Brain pericyte (primary cell): ENCODE results near the gene FARS2.
A peak's percentile ranks its signal among the peaks of the same experiment; 100 is the strongest.

Source experiments
- DNase-seq: peaks from one replicate; pipeline ENCODE4 v3.0.0-alpha.2; 2012; ENCODE audit warnings: low read depth, low spot score

FARS2 gene

DNA sequence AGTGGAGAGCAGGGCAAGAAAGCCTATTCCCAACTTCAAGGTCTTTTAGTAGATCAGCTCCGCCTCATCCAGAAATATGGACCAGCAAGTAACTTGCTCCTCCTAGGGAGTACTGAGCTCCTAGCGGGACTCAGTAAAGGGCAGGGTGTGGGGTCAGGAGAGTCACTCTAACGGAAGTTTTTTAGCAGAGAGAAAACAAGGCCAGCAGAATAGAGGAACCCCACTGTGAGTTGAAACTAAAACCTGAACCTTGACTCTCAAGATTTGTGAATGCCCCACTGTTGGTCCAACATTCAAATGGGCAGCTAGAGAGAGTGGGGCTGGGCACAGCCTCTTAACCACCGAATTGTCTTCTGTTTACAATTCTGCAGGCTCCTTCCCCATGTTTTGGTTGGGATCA lies 244.8 kb downstream of the FARS2 start:
- no peak for DNase-seq

DNA sequence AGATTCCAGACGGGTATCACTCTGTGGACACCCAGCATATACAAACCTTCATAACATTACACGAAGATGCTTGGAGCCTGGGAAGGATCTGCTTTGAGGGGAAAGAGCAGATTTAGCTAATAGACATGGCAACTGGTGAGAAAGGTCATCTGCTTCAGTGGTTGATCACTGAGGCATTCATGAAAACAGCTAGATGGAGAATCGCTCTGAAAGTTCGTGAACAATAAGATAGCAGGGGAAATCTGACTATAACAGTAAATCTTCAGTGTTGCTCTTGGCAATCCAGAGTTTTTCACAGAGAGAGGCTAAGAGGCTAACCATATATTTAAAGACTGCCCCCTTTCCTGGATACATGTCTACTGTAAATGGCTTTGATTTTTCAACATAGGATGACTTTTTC lies 245.3 kb downstream of the FARS2 start:
- no peak for DNase-seq

DNA sequence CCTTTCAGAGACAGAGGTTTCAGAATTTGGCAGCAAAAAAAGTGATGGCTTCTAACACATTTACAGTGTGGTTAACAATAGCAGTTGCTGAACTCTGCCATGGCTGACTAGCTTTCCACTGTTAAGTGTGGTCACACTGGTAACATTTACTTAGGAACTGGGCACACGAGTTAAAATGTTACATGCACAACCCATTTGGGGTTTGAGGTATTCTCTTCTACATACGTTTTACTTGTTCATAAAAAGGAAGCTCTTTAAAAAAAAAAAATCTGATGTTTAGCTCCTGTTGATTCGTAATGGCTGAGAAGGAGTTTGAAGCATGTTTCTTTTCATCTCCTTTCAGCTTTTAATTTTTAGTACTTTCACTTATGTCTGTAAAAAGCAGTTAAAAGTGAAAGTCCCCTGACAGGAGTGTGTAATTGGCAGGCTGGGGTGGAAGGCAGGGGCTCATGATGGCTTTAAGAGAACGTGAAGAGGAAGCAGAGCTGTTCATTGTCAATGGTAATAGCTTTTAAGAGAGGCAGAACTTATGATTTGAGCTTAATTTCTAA lies 245.9 kb downstream of the FARS2 start:
- DNase-seq: no peak

DNA sequence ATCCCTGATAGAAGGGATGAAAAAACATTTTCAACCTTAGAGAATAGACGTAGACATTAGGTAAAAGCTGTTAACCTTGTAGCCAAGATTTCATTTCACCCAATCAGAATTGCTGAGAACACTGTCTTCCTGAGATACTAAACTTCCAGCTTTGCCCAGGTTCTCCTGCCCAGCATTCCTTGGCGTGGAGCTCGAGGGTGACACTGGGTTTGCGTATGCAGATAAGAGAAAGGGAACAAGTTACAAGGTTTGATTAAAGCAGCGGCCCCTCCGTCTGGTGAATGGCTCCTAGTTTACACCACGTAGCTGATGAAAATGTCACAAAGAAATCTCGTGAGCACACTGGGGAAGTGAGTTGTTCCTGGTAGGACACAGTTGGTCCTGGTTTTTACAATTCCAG lies 247.8 kb downstream of the FARS2 start:
- DNase-seq: no peak

DNA sequence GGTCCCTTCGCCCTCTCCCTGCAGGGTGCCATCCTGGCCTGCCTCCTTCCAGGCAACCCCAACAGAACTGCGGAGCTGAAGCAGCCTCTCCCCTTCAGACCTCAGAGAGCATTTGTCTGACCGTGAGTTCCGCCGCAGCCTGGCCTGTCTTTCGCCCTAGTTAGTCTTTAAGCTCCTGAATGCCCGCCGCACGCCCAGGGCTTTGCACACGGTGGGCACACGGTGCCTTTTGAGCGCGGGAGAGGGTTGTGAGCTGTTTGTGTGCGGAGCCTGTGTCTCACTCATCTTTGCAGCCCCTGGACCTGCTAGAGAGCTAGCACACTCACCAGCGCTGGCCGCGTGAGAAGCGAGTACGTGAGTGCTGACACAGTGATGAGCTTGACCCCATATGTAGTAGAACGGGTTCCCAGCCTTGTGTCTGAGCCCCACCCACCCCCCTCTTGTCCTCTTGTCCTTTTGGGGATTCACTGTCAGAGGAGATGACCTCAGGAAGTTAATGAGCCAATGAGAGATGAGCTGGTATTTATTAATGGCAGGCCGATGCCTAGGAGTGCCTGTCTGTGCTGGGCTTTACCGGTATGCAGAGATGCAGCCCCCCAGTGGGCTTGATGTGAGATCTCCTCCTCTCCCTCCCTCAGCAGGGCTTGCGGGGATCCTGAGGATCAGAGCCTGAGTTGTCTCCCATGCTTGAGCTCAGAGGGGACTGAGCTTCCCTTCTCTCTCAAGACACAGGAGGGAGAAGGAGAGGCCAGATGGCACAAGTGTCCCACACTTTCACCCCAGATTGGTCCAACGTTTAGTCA lies 249.2 kb downstream of the FARS2 start:
- no peak for DNase-seq

DNA sequence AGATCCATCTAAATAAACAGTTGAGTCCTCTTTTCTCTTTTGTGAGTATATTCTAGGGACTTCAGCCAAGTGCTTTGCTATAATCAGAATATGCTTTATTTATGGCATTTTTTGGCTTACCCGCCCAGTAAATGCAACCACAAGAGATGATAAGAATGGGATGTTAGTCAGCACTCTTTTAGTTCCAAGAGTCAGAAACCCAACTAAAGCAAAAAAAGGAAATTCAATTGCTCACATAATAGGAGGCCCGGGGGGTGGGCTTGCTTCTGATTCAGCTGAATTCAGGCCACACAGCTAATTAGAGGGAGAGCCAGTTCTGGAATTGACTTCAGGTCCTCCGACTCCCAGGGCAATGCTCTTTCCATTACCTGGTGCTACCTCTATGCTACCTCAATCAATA lies 250.6 kb downstream of the FARS2 start:
- DNase-seq: no peak

DNA sequence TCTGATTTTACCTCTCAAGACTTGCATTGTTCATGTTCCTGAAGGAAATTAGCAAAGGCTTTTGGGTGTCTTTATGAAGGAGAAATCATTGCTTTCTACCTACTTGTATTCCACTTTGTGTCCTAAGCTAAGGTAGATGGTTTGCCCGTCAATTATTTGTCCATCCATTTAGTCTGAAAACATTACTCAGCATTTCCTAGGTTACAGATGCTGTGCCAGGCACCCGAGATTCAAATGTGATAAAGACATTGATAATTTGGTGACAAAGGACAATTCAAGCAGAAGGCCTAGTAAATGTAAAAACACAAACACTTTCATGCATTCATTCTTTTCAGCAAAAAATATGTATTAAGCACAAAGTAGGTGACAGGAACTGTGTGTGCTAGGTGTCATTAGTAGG lies 251.1 kb downstream of the FARS2 start:
- no peak for DNase-seq

DNA sequence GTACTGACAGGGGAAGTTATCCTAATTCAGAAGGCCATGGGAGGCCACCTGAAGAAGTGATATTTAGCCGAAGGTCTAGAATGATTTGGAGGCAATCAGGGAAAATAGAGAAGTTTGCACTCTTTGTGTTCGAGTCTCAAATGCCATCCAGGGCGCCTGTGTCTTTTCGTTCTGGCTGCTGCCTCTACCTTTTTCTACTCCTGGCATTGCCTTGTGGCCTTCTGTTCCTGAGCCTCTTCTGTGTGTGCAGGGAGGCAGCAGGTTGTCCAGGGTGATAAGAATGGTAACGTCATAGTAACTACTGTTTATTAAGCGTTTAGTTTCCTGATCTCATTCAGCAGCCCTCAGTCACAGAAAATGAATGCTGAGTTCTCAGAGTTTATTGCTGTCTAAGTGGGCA lies 252.1 kb downstream of the FARS2 start:
- DNase-seq: no peak

DNA sequence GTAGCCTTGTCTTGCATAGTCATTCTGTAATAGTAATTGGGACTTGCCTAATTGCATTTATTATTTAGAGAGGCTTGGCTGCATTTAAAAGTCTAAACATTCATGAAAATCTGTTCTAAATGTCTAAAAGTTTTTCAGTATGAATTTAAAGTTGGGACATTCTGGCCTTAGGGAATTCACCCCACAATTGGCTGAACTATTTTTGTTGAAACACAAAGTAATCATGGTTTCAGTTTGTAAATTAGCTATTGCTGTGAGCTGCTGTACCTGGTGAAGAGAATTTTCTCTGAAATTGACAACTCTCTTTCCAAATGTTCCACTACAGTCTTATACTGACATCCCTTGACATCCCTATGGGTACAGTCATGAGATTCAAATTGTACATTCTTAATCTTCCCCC lies 253.0 kb downstream of the FARS2 start:
- no peak for DNase-seq

DNA sequence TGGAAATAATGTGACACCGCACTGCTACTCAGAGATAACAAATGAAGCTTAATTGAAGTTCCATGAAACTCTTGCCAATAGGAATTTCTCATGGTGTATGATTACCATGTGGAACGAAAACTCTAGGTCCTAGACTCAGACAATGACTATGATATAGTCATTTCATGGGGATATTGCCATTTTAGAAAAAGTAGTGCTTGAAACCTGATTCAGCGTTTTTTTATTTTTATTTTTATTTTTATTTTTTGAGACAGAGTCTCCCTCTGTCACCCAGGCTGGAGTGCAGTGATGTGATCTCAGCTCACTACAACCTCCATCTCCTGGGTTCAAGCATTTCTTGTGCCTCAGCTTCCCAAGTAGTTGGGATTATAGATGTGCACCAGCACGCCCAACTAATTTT lies 253.9 kb downstream of the FARS2 start:
- DNase-seq: no peak

DNA sequence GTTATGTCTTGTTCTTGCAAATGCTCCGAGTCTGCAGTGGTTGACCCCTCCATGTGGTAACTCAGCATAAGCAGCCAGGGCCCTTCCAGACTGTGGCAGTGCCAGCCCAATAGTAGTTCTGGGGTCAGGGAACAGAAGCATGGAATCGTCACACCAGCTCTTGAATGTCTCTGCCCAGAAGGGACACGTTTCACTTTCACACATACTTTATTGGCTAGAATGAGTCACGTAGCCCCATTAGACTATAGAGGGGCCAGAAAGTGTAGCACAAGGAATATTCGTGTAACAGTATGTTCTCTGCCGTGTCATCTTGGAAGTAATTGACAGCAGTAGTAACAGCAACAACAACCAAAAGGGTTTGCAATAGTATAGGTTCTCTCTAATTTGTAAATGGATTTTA lies 254.7 kb downstream of the FARS2 start:
- no peak for DNase-seq

DNA sequence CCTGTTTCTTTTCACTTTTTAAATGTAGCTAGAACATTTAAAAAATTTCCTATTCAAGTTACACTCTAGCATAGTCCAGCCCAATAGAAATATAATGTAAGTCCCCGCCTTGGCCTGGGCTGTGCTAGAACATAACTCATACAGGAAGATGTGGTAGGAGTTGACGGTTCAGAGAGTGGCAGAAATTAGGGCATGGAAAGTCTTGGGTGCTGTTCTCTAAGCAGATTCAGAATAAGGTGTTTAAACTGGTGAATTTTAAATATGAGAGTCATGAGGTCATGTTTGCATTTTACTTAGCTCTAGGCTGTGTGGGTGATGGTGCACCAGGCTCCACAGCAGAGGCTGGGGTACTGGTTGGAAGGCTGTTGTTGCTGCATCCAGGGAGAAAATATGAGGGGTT lies 256.5 kb downstream of the FARS2 start:
- no peak for DNase-seq

DNA sequence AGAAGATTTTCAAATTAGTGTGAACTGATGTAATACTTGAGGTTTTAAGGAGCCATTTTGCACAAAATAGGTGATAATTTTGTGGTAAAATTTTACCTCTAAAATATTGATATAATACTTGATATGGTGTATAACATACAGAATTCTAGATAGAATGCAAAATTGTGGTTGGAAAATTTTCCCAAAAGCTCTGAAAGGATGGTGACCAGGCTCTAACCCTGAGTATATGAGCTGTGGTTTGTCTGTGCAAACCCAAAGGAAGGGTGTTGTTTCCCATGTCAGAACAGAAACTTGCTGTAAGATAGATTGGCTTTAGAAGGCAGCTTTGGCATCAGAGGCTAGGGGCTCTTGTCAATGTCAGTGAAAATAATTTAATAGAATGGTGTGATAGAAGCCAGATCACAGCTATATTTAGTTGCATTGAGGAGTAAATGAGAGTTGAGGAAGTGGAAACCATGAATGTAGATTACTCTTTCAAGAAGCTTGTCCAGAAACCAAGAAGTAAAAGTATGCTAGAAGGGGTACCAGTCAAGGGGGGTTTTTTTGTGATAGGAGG lies 257.7 kb downstream of the FARS2 start:
- no peak for DNase-seq

DNA sequence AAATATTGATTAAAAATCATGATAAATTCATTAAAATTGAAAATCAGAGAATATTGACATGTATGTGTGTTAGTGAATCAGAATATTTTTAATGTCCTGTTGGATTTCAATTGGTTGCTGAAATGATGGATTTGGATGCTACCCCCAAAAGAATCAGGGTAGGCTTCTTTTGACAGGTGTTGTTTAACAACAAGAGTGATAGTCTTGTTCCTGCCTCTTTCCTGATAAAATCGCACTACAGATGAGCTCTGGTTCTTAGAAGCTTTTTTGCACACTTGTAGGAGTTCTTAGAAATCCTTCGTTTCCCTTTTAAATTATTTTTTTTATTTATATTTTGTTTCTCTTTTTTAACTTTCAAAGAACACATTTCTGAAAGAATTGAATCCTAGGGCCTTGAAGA lies 259.5 kb downstream of the FARS2 start:
- DNase-seq: no peak

DNA sequence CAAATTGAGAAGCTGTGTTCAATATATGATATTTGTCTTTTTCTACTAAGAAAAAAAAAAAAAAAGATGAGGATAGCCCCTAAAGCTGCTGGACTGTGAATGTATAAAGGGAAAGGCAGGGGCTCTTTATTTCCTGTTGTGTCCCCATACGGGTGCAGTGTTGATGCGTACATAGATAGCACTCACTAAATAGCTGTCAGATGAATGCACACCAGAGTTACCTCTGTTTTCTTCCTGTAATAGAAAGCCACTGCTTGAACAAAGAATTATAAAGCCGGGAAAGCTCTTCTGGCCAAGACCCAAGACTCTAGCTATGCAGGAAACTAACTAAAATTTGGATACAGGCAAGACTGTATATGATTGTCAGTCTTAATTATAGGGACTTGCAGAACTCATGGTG lies 260.0 kb downstream of the FARS2 start:
- no peak for DNase-seq

DNA sequence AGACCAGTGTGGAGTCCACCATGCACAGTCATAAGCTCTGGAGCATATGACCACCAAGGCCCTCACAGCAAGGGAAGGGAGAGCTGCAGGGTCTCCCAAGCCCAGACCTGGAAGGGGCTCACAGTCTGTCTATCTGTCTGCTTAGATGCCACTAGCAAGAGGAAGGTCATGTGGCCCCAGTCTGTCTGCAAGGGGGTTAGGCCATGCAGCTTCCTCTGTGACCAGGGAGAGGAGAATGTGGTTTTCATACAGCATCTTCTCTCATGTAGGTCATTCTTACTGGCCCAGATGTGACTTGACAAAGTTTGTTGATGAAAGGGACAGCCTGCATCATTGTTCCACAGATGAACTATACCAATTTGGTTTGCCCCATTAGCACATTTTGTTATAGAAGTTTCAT lies 260.8 kb downstream of the FARS2 start:
- DNase-seq: no peak

DNA sequence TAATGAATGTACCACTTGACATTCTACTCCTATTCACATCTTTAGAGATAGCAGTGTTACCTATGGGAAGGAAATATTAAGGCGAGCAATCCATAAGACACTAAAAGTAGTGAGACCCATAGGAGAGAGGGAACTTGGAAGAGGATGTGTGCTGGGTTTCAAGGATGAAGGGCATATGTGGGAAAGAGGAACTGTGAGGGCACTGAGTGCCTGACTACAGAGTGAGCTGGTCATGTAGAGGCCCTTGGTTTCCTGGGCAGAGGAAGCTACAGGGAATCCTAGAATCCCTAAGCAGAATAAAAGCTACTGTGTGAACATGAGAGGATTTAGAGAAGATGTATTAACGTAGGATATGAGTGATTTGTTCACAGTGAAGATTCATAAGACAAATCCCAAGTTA lies 262.8 kb downstream of the FARS2 start:
- no peak for DNase-seq

DNA sequence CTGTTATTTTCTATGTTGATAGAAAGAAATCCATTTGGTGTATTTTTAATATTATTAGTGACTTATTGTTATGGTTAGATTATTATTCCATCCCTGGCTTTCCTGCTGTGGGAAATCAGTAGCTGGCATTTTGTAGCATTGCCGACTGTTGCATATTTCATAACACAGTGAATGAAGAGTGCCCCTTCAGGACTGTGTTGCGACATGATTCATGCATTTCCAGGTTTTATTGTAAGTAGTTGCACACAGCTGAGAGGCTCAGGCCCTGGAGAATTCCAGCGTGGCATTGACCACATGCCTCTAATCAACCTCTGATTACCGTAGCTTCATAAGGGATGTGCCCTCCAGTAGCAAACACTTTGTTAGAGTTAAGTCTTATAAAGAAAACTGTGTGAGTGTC lies 263.9 kb downstream of the FARS2 start:
- DNase-seq: peak; percentile 27

DNA sequence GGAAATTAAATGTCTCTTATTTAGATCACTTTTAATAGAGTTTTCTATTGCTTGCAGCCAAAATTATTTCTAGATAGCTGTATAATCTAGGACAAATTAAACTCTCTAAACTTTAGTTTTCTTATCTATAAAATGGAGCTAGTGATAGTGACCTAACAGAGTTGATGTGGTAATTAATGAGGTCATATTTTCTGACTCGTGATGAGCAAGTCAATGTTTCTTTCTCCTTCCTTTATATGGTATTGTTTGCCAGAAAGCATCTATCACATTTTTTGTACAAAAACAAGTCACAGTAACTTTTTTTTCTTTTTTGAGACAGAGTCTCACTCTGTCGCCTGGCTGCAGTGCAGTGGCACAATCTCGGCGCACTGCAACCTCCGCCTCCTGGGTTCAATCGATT lies 267.7 kb downstream of the FARS2 start:
- no peak for DNase-seq

DNA sequence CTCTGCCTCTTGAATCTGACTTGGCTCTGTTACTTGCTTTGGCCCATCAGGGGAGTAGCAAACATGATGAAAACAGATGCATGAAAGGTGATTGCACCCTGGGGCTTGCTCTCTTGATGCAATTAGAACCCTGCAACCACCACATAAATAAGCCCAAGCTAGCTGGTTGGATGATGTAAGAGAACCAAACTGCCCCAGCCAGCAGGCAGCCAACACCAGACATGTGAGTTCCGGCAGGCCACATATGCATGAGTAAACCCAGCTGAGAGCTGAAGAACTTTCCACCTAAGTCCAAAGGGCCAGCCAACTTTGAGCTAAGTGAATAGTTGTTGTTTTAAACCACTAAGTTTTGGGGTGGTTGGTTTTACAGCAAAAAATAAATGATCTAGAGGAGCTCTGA lies 268.4 kb downstream of the FARS2 start:
- no peak for DNase-seq

DNA sequence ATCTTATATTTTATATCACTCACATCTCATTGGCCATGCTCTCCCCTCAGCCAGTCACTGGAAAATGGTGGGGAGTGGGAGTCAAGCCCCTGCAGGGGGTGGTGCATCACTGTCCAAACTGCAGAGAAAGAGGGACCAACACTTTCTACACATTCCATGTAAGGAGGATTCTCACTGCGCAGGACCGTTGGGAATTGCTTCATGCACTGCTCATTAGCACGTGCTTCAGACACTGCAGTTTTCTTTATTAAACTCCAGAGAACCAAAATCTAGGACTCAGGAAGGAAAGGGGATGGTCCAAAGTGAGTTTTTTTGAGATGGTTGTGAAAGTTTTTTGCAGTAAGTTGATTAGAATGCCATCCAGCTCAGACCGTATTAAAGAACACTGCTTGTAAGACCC lies 269.8 kb downstream of the FARS2 start:
- DNase-seq: no peak

DNA sequence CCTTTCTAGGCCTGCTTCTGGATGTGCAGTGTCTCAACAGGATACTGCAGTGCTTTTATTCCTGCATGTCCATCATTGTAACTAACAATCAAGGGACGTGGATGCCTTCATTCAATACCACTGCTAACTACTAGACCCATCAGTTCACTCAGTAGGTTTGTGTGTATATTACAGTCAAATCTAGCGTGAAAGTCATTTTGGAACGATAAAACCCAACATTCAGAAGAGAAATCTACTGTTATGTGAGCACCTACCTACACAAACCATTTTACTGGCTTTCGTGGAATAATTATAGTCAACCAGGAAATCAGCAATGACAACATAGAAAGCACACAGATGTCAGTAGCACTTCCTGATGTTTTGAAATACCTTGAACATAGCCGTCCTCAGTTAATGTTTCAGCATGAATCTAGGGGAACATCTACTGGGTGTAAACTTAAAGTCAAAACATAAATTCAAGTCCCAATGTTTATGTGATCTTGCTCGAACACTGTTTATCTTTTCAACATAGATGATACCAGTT lies 270.6 kb downstream of the FARS2 start:
- no peak for DNase-seq

DNA sequence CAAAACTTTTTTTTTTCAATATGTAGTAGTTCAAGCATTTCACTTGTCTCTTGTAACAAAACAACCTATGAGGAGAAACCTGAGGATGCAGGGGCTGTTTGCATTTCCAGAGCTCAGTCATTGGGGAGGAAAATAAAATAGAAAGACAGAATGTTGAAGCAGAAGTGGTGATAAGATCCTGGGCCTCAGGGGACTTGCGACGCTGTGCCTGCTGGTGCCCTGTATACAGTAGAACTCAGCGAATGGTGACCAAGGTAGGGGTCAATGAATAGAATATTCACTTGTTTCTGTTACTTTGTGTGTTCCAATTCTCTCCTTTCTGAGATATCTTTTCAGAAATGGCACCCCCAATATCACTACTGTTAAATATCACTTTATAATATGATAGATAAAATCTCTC lies 271.6 kb downstream of the FARS2 start:
- no peak for DNase-seq
